ENCODE results near the gene NLRP6. TPM values are rescaled to one million over a fixed set of nuclear protein-coding genes. Genes with fewer than 3 reads are reported as not detected.

NLRP6 gene
- total RNA-seq, 4 donors from 2014 or later: 0.23 to 1.9 TPM; not detected in 2

GRCh38 chr11:282171-282570 is 4.0 kb downstream of the NLRP6 start:
- no peak overlapping the region for H3K27ac ChIP-seq
- 80% methylated on average over 1 of the region's 4 CpGs; no CpG with 5 or more reads in 1 of the 2 donors for WGBS, 2 donors (ENCODE audit: low coverage in 1 of 2)
- peaks cover 97% of the 10 kb centered on the region for H3K27me3 ChIP-seq
- no peak for TF ChIP-seq POLR2A (IDR thresholded peaks at IDR 0.05)
- no peak for TF ChIP-seq EP300 (IDR thresholded peaks at IDR 0.05)
- no peak for TF ChIP-seq CTCF (IDR thresholded peaks at IDR 0.05)
- no peak for TF ChIP-seq POLR2AphosphoS5 (IDR thresholded peaks at IDR 0.05)
- no peak for ATAC-seq
- H3K36me3 ChIP-seq: no peaks in the 10 kb centered on the region
- H3K9me3 ChIP-seq: no peaks in the 10 kb centered on the region
- peaks cover 0 to 32% (median 17%) of the 10 kb centered on the region in 3 donors for H3K4me1 ChIP-seq
- H3K4me3 ChIP-seq: no peak overlapping the region

- ATAC-seq: no peak
- 55 to 68% methylated on average over 5 to 6 of the region's 13 CpGs for WGBS, 2 donors (ENCODE audit: low coverage in 1 of 2)
- peaks cover 95% of the 10 kb centered on the region for H3K27me3 ChIP-seq
Measured at GRCh38 chr11:282630-283360, 4.6 kb downstream of the NLRP6 start.

GRCh38 chr11:283405-284104 is 5.3 kb downstream of the NLRP6 start:
- ATAC-seq: no peak
- H3K9me3 ChIP-seq: no peaks in the 10 kb centered on the region
- H3K4me3 ChIP-seq: no peak overlapping the region
- no peak for TF ChIP-seq EP300 (IDR thresholded peaks at IDR 0.05)
- TF ChIP-seq POLR2A (IDR thresholded peaks at IDR 0.05): no peak
- TF ChIP-seq CTCF (IDR thresholded peaks at IDR 0.05): no peak
- TF ChIP-seq POLR2AphosphoS5 (IDR thresholded peaks at IDR 0.05): no peak
- no peak overlapping the region for H3K27ac ChIP-seq
- H3K27me3 ChIP-seq: peaks cover 90% of the 10 kb centered on the region
- H3K36me3 ChIP-seq: no peaks in the 10 kb centered on the region
- peaks cover 0 to 41% (median 20%) of the 10 kb centered on the region in 3 donors for H3K4me1 ChIP-seq
- WGBS, 2 donors (ENCODE audit: low coverage in 1 of 2): 63 to 70% methylated on average over 6 to 11 of the region's 23 CpGs

More at GRCh38 chr11:282630-283360, 4.6 kb downstream of the NLRP6 start:
- Histone ChIP-seq H3K9me3 (no peaks in the 10 kb centered on the region), H3K36me3 (no peaks in the 10 kb centered on the region), H3K4me3 (no peak overlapping the region), H3K4me1 (peaks cover 0 to 34% (median 17%) of the 10 kb centered on the region in 3 donors), H3K27ac (no peak overlapping the region)
- no peak for TF ChIP-seq POLR2A (IDR thresholded peaks at IDR 0.05)
- no peak for TF ChIP-seq CTCF (IDR thresholded peaks at IDR 0.05)
- no peak for TF ChIP-seq EP300 (IDR thresholded peaks at IDR 0.05)

GRCh38 chr11:284105-285020 is 6.2 kb downstream of the NLRP6 start:
- no peak for TF ChIP-seq EP300 (IDR thresholded peaks at IDR 0.05)
- no peak for TF ChIP-seq CTCF (IDR thresholded peaks at IDR 0.05)
- no peak for TF ChIP-seq POLR2AphosphoS5 (IDR thresholded peaks at IDR 0.05)
- no peak for TF ChIP-seq POLR2A (IDR thresholded peaks at IDR 0.05)
- 90% methylated on average over 3 of the region's 24 CpGs; no CpG with 5 or more reads in 1 of the 2 donors for WGBS, 2 donors (ENCODE audit: low coverage in 1 of 2)
- H3K4me3 ChIP-seq: no peak overlapping the region
- H3K27me3 ChIP-seq: peaks cover 82% of the 10 kb centered on the region
- no peak overlapping the region for H3K27ac ChIP-seq
- no peaks in the 10 kb centered on the region for H3K9me3 ChIP-seq
- ATAC-seq: no peak
- no peaks in the 10 kb centered on the region for H3K36me3 ChIP-seq
- H3K4me1 ChIP-seq: peaks cover 0 to 40% (median 18%) of the 10 kb centered on the region in 3 donors

Data from gastroesophageal sphincter (tissue), 4 donors.